HG03025 (cell line): ENCODE measurements around the gene GDF15.
"Not testable (repeated sequence)": the region's sequence is repeated elsewhere in the genome, so short reads cannot be mapped to it uniquely, and the experiment has no call there.

Experiments
- ATAC-seq: cut with Tn5 transposase; IDR thresholded peaks from one replicate; pipeline ENCODE4 v1.9.1; 2021; ENCODE audit warnings: mild to moderate bottlenecking, moderate library complexity; ENCODE audit not compliant: unreplicated experiment, low FRiP score

GDF15 gene

GRCh38 chr19:18390065-18390907 is 4.3 kb downstream of the GDF15 start:
- no peak for ATAC-seq

- ATAC-seq: no peak
Observed at GRCh38 chr19:18391509-18392075, 5.6 kb downstream of the GDF15 start.

GRCh38 chr19:18392417-18392816 is 6.5 kb downstream of the GDF15 start:
- ATAC-seq: no peak

GRCh38 chr19:18392926-18393325 is 7.0 kb downstream of the GDF15 start:
- no peak for ATAC-seq

- ATAC-seq: no peak
Observed at GRCh38 chr19:18393836-18394235, 7.9 kb downstream of the GDF15 start.

- ATAC-seq: no peak
Observed at GRCh38 chr19:18396471-18397241, 10.7 kb downstream of the GDF15 start.

- no peak for ATAC-seq
Observed at GRCh38 chr19:18397242-18398202, 11.6 kb downstream of the GDF15 start, which contains the start of gene LRRC25. Gene LRRC25, minus strand, starts transcription at chr19:18397622. Its CDS starts 659 bp downstream, at chr19:18396963.

GRCh38 chr19:18399008-18399407 is 13.1 kb downstream of the GDF15 start:
- ATAC-seq: no peak

- ATAC-seq: no peak
Observed at GRCh38 chr19:18401580-18402112, 15.7 kb downstream of the GDF15 start.

- not testable (repeated sequence) for ATAC-seq
Observed at GRCh38 chr19:18402455-18403248, 16.7 kb downstream of the GDF15 start.

GRCh38 chr19:18405754-18406153 is 19.8 kb downstream of the GDF15 start:
- ATAC-seq: not testable (repeated sequence)

- no peak for ATAC-seq
Observed at GRCh38 chr19:18406749-18407148, 20.8 kb downstream of the GDF15 start.

- no peak for ATAC-seq
Observed at GRCh38 chr19:18408053-18408476, 22.1 kb downstream of the GDF15 start.

GRCh38 chr19:18412610-18413239 is 26.8 kb downstream of the GDF15 start:
- no peak for ATAC-seq

- ATAC-seq: no peak
Observed at GRCh38 chr19:18414504-18415177, 28.7 kb downstream of the GDF15 start.

GRCh38 chr19:18415178-18415867 is 29.4 kb downstream of the GDF15 start:
- no peak for ATAC-seq

- ATAC-seq: no peak
Observed at GRCh38 chr19:18416778-18417249, 30.9 kb downstream of the GDF15 start.
